K562 (cell line): ENCODE data around the gene TUBGCP6. TPM values are rescaled to one million over a fixed set of nuclear protein-coding genes. Genes with fewer than 3 reads are reported as not detected.

ENCODE experiments used
- ATAC-seq: fragments of 200-7000 bp; cut with Tn5 transposase; 3 replicates; pipeline ENCODE4 v1.9.1; 2020; ENCODE audit warnings: moderate library complexity
- BruUV-seq: library from RNA; stranded (reverse); fragments of 400-500 nt; replicated peaks from 2 replicates; lab custom pipeline; 2021; lab: Mats Ljungman, UMichigan
- CTCF ChIA-PET: fragments of 300-600 bp; formaldehyde crosslinking; extraction: SDS; loops from one replicate; lab custom pipeline; 2021; ENCODE audit warnings: low intra/inter-chr PET ratio; lab: Yijun Ruan, JAX
- POLR2A ChIA-PET: fragments of 300-600, 350-650 bp; sonication (Branson Sonifier 250); formaldehyde crosslinking; extraction: SDS; loops from one replicate; lab custom pipeline; 2021; ENCODE audit warnings: antibody characterized with exemption, inconsistent platforms; lab: Yijun Ruan, JAX
- DNase-seq, 4 experiments: peaks; one replicate each; pipeline versions ENCODE4 v3.0.0 to v3.0.0-alpha.2; 2011 to 2018; ENCODE audit warnings: low spot score in 3 of 4, mixed read lengths in 3 of 4; ENCODE audit errors: extremely low read depth in 1 of 4
- FAIRE-seq: peaks from 2 replicates; lab custom pipeline; 2011; peaks lifted over from hg19 to GRCh38; lab: Jason Lieb, UNC
- H2AFZ ChIP-seq: 2 replicates; pipeline ENCODE4 v1.6.0; 2011; ENCODE audit warnings: low read depth, low read length, control low read depth, inconsistent platforms
- H3K27ac ChIP-seq: fragments of 200-600 bp; 3 replicates; pipeline ENCODE4 v1.8.0; 2011; ENCODE audit warnings: low read depth, mild to moderate bottlenecking, control low read depth, inconsistent platforms, low read length, moderate library complexity, mixed read lengths; ENCODE audit errors: extremely low read depth
- H3K27me3 ChIP-seq, 2 experiments: fragments of 300-600 bp in 1 of 2; 2 replicates in 1 of 2; 3 replicates in 1 of 2; pipeline versions ENCODE4 v1.6.0 to v1.8.0; 2011; ENCODE audit warnings: inconsistent platforms in 2 of 2, low read length in 2 of 2, mild to moderate bottlenecking in 1 of 2, mixed read lengths in 1 of 2, moderate library complexity in 1 of 2; ENCODE audit not compliant: control insufficient read depth in 2 of 2, insufficient read depth in 2 of 2
- H3K36me3 ChIP-seq: fragments of 300-600 bp; 3 replicates; pipeline ENCODE4 v1.8.0; 2011; ENCODE audit warnings: mild to moderate bottlenecking, low read length, inconsistent platforms; ENCODE audit not compliant: control insufficient read depth, insufficient read depth
- H3K4me1 ChIP-seq, 2 experiments: fragments of 200-600 bp in 1 of 2; replicated peaks in 1 of 2; 2 replicates in 1 of 2; 3 replicates in 1 of 2; pipeline versions ENCODE4 v1.5.1 to v1.8.0; 2011; ENCODE audit warnings: inconsistent platforms in 2 of 2, low read length in 2 of 2, mild to moderate bottlenecking in 1 of 2, mixed read lengths in 1 of 2, moderate library complexity in 1 of 2; ENCODE audit not compliant: control insufficient read depth in 2 of 2, insufficient read depth in 2 of 2
- H3K4me2 ChIP-seq: 2 replicates; pipeline ENCODE4 v1.6.1; 2011; ENCODE audit warnings: low read length, control low read depth, inconsistent platforms, mixed read lengths; ENCODE audit not compliant: insufficient read depth
- H3K4me3 ChIP-seq: fragments of 200-600 bp; sonication (generic), shearing (Covaris generic); 2 replicates; pipeline ENCODE4 v1.5.1; 2016; ENCODE audit warnings: control low read depth, inconsistent platforms
- H3K79me2 ChIP-seq: fragments of 200-600 bp; 3 replicates; pipeline ENCODE4 v1.8.0; 2011; ENCODE audit warnings: low read length, inconsistent platforms; ENCODE audit not compliant: control insufficient read depth, insufficient read depth
- H3K9ac ChIP-seq, 2 experiments: 2 replicates each; pipeline versions ENCODE4 v1.6.0 to v1.6.1; 2011; ENCODE audit warnings: low read depth in 2 of 2, low read length in 2 of 2, control low read depth in 1 of 2, inconsistent platforms in 1 of 2, mild to moderate bottlenecking in 1 of 2, mixed read lengths in 1 of 2; ENCODE audit not compliant: insufficient read depth in 1 of 2
- H3K9me1 ChIP-seq: one replicate; pipeline ENCODE4 v1.6.0; 2011; ENCODE audit warnings: inconsistent platforms, mild to moderate bottlenecking, low read length, moderate library complexity; ENCODE audit not compliant: control insufficient read depth, insufficient read depth
- H3K9me3 ChIP-seq: replicated peaks from 2 replicates; pipeline ENCODE4 v1.5.1; 2011; ENCODE audit warnings: low read depth, low read length, inconsistent platforms; ENCODE audit not compliant: control insufficient read depth, insufficient read depth
- H4K20me1 ChIP-seq: replicated peaks from 2 replicates; pipeline ENCODE4 v1.6.1; 2011; ENCODE audit warnings: low read length, inconsistent platforms, mixed read lengths; ENCODE audit not compliant: control insufficient read depth, insufficient read depth
- CHAMP1 ChIP-seq: fragments of 450-650 bp; IDR thresholded peaks from 2 replicates; pipeline ENCODE4 v1.6.1; 2016; ENCODE audit warnings: mild to moderate bottlenecking
- GABPB1 ChIP-seq: sonication (generic); formaldehyde crosslinking; IDR thresholded peaks from 2 replicates; pipeline ENCODE4 v1.8.0; 2022; ENCODE audit warnings: mild to moderate bottlenecking, missing genetic modification reagents
- KLF1 ChIP-seq: fragments of 450-650 bp; IDR thresholded peaks from 2 replicates; pipeline ENCODE4 v1.6.1; 2016; ENCODE audit warnings: missing genetic modification characterization, missing compliant biosample characterization
- LARP7 ChIP-seq: fragments of 450-650 bp; IDR thresholded peaks from 2 replicates; pipeline ENCODE4 v1.6.1; 2016
- NR2C2 ChIP-seq, 2 experiments: fragments of 200-800 bp in 1 of 2; sonication (Bioruptor generic) in 1 of 2; sonication (generic) in 1 of 2; formaldehyde crosslinking in 1 of 2; IDR thresholded peaks; 2 replicates each; pipeline versions ENCODE4 v1.6.1 to v1.8.0; 2016 to 2022; ENCODE audit warnings: mild to moderate bottlenecking in 1 of 2, missing compliant biosample characterization in 1 of 2, missing genetic modification characterization in 1 of 2, missing genetic modification reagents in 1 of 2
- PCBP1 ChIP-seq: fragments of 200-400 bp; formaldehyde crosslinking; IDR thresholded peaks from 2 replicates; pipeline ENCODE4 v1.6.1; 2018; ENCODE audit warnings: mild to moderate bottlenecking, low read depth, low read length; ENCODE audit not compliant: poor library complexity, severe bottlenecking
- POLR2B ChIP-seq: fragments of 450-650 bp; IDR thresholded peaks from 2 replicates; pipeline ENCODE4 v1.6.1; 2018; ENCODE audit warnings: low read depth; ENCODE audit not compliant: partially characterized antibody
- POLR2G ChIP-seq: fragments of 200-400 bp; formaldehyde crosslinking; IDR thresholded peaks from 2 replicates; pipeline ENCODE4 v1.6.1; 2017; ENCODE audit warnings: low read depth, mild to moderate bottlenecking, antibody characterized with exemption, low read length, moderate library complexity
- RBFOX2 ChIP-seq: fragments of 200-400 bp; formaldehyde crosslinking; IDR thresholded peaks from 2 replicates; pipeline ENCODE4 v1.6.1; 2017; ENCODE audit warnings: low read depth, mild to moderate bottlenecking, low read length, moderate library complexity
- SAFB ChIP-seq: fragments of 200-400 bp; formaldehyde crosslinking; IDR thresholded peaks from 2 replicates; pipeline ENCODE4 v1.6.1; 2017; ENCODE audit warnings: low read depth, low read length, borderline replicate concordance
- ZBTB33 ChIP-seq: sonication (generic); formaldehyde crosslinking; IDR thresholded peaks from 2 replicates; pipeline ENCODE4 v1.8.1; 2023; ENCODE audit warnings: mild to moderate bottlenecking, missing genetic modification reagents
- WGBS: fragments of 100-300 bp; shearing (Covaris generic); methylation state at CpG from one replicate; pipeline ENCODE4 v1.1.6; 2016; ENCODE audit warnings: low coverage, mixed read lengths; ENCODE audit not compliant: insufficient coverage; ENCODE audit errors: missing lambda C conversion rate; 5-methylcytosine and 5-hydroxymethylcytosine counted together
- in situ Hi-C: fragments of 300-500 bp; cut with MboI; formaldehyde crosslinking; loops from 4 replicates; pipeline ENCODE4 v1.15.0; 2018; ENCODE audit warnings: inconsistent platforms, mixed read lengths
- intact Hi-C: fragments of 100-400 bp; cut with micrococcal nuclease; formaldehyde crosslinking; loops from 2 replicates; pipeline ENCODE4 v1.14.2; 2022
- polyA plus RNA-seq, 8 experiments: library from polyadenylated mRNA; depleted of rRNA in 4 of 8; stranded (reverse) in 5 of 8; unstranded in 3 of 8; fragments of >200 nt; fragmentation: Nextera tagmentation in 2 of 8; fragmentation: Illumina TruSeq in 1 of 8; extraction: Ambion mirVana in 2 of 8; extraction: Trizol in 1 of 8; gene quantifications; 2 replicates each; pipeline versions ENCODE4 v1.2.1 to v1.2.3, GENCODE V29; 2011 to 2014; ENCODE audit warnings: inconsistent platforms in 1 of 8, missing spikeins in 1 of 8
- total RNA-seq, 7 experiments: library from RNA; depleted of rRNA in 6 of 7; stranded (reverse); fragments of >200 nt in 6 of 7; fragmentation: Illumina TruSeq in 2 of 7; extraction: Trizol in 2 of 7; gene quantifications; 2 replicates each; pipeline versions ENCODE4 v1.2.1 to v1.2.3, GENCODE V29; 2011 to 2021; ENCODE audit warnings: low replicate concordance in 1 of 7

Gene TUBGCP6
- total and polyA plus RNA-seq, 9 of the 15 experiments (the other 6 are each of a cell fraction or from before 2014, with no cell fraction given): 0.76 to 33.0 (median 10.1) TPM

- TF ChIP-seq NR2C2 (CRISPR knock-in tag; IDR thresholded peaks at IDR 0.05): no peak; the same call in 1 of the 2 replicates
- TF ChIP-seq NR2C2 (tag; IDR thresholded peaks at IDR 0.05): peak; percentile 30; the same call in 1 of the 2 replicates
- TF ChIP-seq KLF1 (tag): no peak
Observed at GRCh38 chr22:50249341-50250248, 4.8 kb upstream of the TUBGCP6 start (continued).

GRCh38 chr22:50248196-50249081 is 3.6 kb upstream of the TUBGCP6 start:
- no peak overlapping the region for H3K4me3 ChIP-seq
- no peaks in the 10 kb centered on the region for H3K27me3 ChIP-seq
- H3K4me1 ChIP-seq: peaks cover 9 to 79% of the 10 kb centered on the region in 2 experiments
- ATAC-seq: no peak
- POLR2A ChIA-PET: interaction anchor here (0.6 kb wide), 1 partner anchor 14 kb away, joined by 3 read pairs; no protein-coding TSS in a partner anchor
- in situ Hi-C loops (no loop called here), intact Hi-C loops (no loop called here)
- H3K4me2 ChIP-seq: no peak overlapping the region
- WGBS: 75% methylated on average over 6 of the region's 29 CpGs
- TF ChIP-seq RBFOX2 (peak; percentile 53), SAFB (no peak), POLR2G (peak; percentile 68), POLR2B (no peak), LARP7 (no peak), ZBTB33 (CRISPR knock-in tag) (peak; percentile 49; the same call in 1 of the 2 replicates), CHAMP1 (no peak), GABPB1 (no peak), PCBP1 (peak; percentile 20)
- no peak overlapping the region for H2AFZ ChIP-seq
- no peak overlapping the region; the same call in 2 of the 3 replicates for H3K27ac ChIP-seq
- DNase-seq: no peak
- H3K9ac ChIP-seq: peak overlapping the region in 1 of 2 experiments; percentile 71; a peak in 2 of 4 replicates
- FAIRE-seq: no peak
- H3K9me3 ChIP-seq: no peaks in the 10 kb centered on the region
- BruUV-seq: no TSS peak
- H3K79me2 ChIP-seq: peaks cover 44% of the 10 kb centered on the region
- CTCF ChIA-PET: no interaction called here
- no peaks in the 10 kb centered on the region for H3K9me1 ChIP-seq
- H4K20me1 ChIP-seq: peaks cover 7% of the 10 kb centered on the region
- H3K36me3 ChIP-seq: peaks cover 45% of the 10 kb centered on the region; the same call in 2 of the 3 replicates
